HPDE6-E6E7 (cell line): ENCODE results near the gene MAS1L.
"Not testable (repeated sequence)": the region's sequence is repeated elsewhere in the genome, so short reads cannot be mapped to it uniquely, and the experiment has no call there.

Experiments used
- DNase-seq: peaks from one replicate; pipeline ENCODE4 v3.0.0; 2011; ENCODE audit warnings: missing footprints; ENCODE audit errors: extremely low spot score

Gene MAS1L

GRCh38 chr6:29479560-29479959 lies 8.2 kb downstream of the MAS1L start:
- DNase-seq: no peak

GRCh38 chr6:29478740-29479139 lies 9.0 kb downstream of the MAS1L start:
- no peak for DNase-seq

- no peak for DNase-seq
Measured at GRCh38 chr6:29477923-29478450, 9.8 kb downstream of the MAS1L start.

GRCh38 chr6:29474996-29475395 lies 12.8 kb downstream of the MAS1L start:
- no peak for DNase-seq

GRCh38 chr6:29466241-29466640 lies 21.5 kb downstream of the MAS1L start:
- no peak for DNase-seq

GRCh38 chr6:29465801-29466200 lies 22.0 kb downstream of the MAS1L start:
- DNase-seq: no peak

- DNase-seq: no peak
Measured at GRCh38 chr6:29465279-29465678, 22.5 kb downstream of the MAS1L start.

- DNase-seq: no peak
Measured at GRCh38 chr6:29462022-29462421, 25.7 kb downstream of the MAS1L start.

- DNase-seq: no peak
Measured at GRCh38 chr6:29461021-29461814, 26.5 kb downstream of the MAS1L start.

- no peak for DNase-seq
Measured at GRCh38 chr6:29456971-29457370, 30.8 kb downstream of the MAS1L start, which contains the start of the genes OR11A1 and OR2H1. OR11A1 (minus strand) TSS chr6:29457071; CDS start chr6:29427641, 29,430 bp downstream. OR2H1 (plus strand) TSS chr6:29457155; CDS start chr6:29461770, 4,615 bp downstream.

- no peak for DNase-seq
Measured at GRCh38 chr6:29451471-29452193, 36.1 kb downstream of the MAS1L start.

GRCh38 chr6:29447670-29448069 lies 40.1 kb downstream of the MAS1L start:
- DNase-seq: no peak

GRCh38 chr6:29444031-29444430 lies 43.7 kb downstream of the MAS1L start:
- not testable (repeated sequence) for DNase-seq

- no peak for DNase-seq
Measured at GRCh38 chr6:29442719-29443118, 45.0 kb downstream of the MAS1L start.

GRCh38 chr6:29439006-29439405 lies 48.8 kb downstream of the MAS1L start, which contains the start of gene OR10C1:
OR10C1 (plus strand) TSS chr6:29439306; CDS start chr6:29440016, 710 bp downstream.
- no peak for DNase-seq

- DNase-seq: not testable (repeated sequence)
Measured at GRCh38 chr6:29436730-29437129, 51.0 kb downstream of the MAS1L start.
